ENCODE data around the gene CLUH.
A peak's percentile ranks its signal among the peaks of the same experiment; 100 is the strongest.
"Not testable (repeated sequence)": the region's sequence is repeated elsewhere in the genome, so short reads cannot be mapped to it uniquely, and the experiment has no call there.

The CLUH gene

DNA sequence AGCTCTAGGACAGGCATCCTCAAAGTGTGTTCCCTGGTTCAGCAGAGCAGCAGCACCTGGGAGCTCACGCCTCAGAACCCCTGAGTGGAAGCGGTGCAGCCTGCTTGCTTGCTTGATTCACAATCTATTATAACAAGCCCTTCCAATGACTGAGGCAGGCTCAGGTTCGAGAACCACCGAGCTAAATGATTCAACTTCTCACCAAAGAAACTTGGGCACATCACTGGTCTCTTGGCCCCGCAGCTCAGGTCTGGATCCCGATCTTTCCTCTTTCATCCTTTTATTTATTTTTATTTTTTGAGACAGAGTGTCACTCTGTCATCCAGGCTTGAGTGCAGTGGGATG, 24.5 kb downstream of the CLUH start:
- no peak for DNase-seq

DNA sequence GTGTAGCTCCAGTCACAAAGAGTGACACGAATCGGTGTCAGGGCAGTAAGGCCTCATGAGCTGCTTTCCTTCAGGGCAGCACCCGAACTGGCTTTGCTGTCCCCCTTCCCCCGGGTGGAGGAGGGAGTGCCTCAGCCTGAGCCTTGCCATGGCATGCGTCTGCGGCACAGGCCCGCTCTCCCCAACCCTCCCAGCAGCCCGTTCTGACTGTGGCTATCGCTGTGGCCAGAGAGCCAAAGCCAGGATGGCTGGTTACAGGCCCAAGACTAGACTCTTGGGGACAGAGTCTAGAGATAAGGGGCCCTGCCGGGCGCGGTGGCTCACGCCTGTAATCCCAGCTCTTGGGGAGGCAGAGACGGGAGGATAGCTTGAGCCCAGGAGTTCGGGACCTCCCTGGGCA, 25.9 kb downstream of the CLUH start:
- DNase-seq: no peak

GRCh38 chr17:2684549-2684948, 27.0 kb downstream of the CLUH start:
- DNase-seq: no peak

GRCh38 chr17:2683912-2684311, 27.7 kb downstream of the CLUH start:
- no peak for DNase-seq

GRCh38 chr17:2682176-2682938, 29.2 kb downstream of the CLUH start:
- no peak for DNase-seq

GRCh38 chr17:2681650-2682049, 29.9 kb downstream of the CLUH start:
- peak; percentile 34 for DNase-seq

GRCh38 chr17:2680961-2681360, 30.6 kb downstream of the CLUH start:
- DNase-seq: no peak

DNA sequence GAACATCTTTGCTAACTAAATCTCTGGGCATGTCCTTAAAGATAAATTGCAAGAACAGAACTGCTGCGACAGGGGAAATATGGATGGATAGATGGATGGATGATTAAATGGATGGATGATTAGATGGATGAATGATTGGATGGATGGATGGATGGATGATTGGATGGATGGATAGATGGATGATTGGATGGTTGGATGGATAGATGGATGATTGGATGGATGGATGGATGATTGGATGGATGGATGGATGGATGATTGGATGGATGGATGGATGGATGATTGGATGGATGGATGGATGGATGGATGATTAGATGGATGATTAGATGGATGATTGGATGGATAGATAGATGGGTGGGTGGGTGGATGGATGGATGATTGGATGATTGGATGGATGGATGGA, 32.3 kb downstream of the CLUH start:
- DNase-seq: not testable (repeated sequence)

- DNase-seq: no peak
Measured at GRCh38 chr17:2672026-2672425, 39.5 kb downstream of the CLUH start.

GRCh38 chr17:2660410-2660809, 51.2 kb downstream of the CLUH start:
- not testable (repeated sequence) for DNase-seq

DNA sequence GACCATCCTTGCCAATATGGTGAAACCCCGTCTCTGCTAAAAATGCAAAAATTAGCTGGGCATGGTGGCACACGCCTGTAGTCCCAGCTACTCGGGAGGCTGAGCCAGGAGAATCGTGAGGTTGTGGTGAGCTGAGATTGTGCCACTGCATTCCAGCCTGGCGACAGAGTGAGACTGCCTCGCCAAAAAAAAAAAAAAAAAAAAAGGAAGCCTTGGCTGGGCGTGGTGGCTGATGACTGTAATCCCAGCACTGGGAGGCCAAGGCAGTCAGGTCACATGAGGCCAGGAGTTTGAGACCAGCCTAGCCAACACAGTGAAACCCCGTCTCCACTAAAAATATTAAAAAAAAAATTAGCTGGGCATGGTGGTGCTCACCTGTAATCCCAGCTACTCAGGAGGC, 52.2 kb downstream of the CLUH start:
- DNase-seq: not testable (repeated sequence)

GRCh38 chr17:2656283-2656682, 55.3 kb downstream of the CLUH start:
- DNase-seq: no peak

- DNase-seq: no peak
Measured at GRCh38 chr17:2655546-2655945, 56.0 kb downstream of the CLUH start.

GRCh38 chr17:2652911-2653310, 58.7 kb downstream of the CLUH start:
- not testable (repeated sequence) for DNase-seq

GRCh38 chr17:2649191-2649590, 62.4 kb downstream of the CLUH start:
- no peak for DNase-seq

DNA sequence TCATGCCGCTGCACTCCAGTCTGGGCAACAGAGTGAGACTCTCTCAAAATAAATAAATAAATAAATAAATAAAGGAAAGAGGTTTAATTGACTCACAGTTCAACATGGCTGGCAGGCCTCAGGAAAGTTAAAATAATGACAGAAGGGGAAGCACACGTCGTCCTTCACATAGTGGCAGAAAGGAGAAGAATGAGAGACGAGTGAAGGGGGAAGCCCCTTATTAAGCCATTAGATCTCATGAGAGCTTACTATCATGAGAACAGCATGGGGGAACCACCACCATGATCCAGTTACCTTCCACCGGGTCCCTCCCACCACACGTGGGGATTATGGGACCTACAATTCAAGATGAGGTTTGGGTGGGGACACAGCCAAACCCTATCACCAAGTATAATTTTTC, 63.6 kb downstream of the CLUH start:
- no peak for DNase-seq

- DNase-seq: no peak
Measured at GRCh38 chr17:2644971-2645370, 66.6 kb downstream of the CLUH start.
